HFFc6 (cell line): ENCODE results near the gene CPXM2. TPM values are rescaled to one million over a fixed set of nuclear protein-coding genes. Genes with fewer than 3 reads are reported as not detected.

Experiments used
- DNase-seq: peaks from one replicate; pipeline ENCODE4 v3.0.0-alpha.2; 2018
- H3K27ac Mint-ChIP-seq: 2 replicates; pipeline ENCODE4 v1.8.0; 2020; ENCODE audit warnings: mild to moderate bottlenecking, mixed read lengths
- H3K27me3 Mint-ChIP-seq: 2 replicates; pipeline ENCODE4 v1.8.0; 2021; ENCODE audit warnings: mild to moderate bottlenecking, moderate library complexity, mixed read lengths; ENCODE audit not compliant: insufficient read depth
- H3K36me3 Mint-ChIP-seq: 2 replicates; pipeline ENCODE4 v1.8.0; 2021; ENCODE audit warnings: low read depth, mixed read lengths
- H3K4me1 Mint-ChIP-seq: 2 replicates; pipeline ENCODE4 v1.8.0; 2020; ENCODE audit warnings: low read depth, mixed read lengths
- H3K4me3 Mint-ChIP-seq: 2 replicates; pipeline ENCODE4 v1.8.0; 2020; ENCODE audit warnings: mild to moderate bottlenecking, moderate library complexity, mixed read lengths
- H3K9me3 Mint-ChIP-seq: 2 replicates; pipeline ENCODE4 v1.8.0; 2020; ENCODE audit warnings: mild to moderate bottlenecking, mixed read lengths
- CTCF ChIP-seq: fragments of 200-600 bp; sonication (generic); IDR thresholded peaks from 2 replicates; pipeline ENCODE4 v1.5.0; 2021; ENCODE audit warnings: antibody characterized with exemption, mild to moderate bottlenecking
- total RNA-seq, 6 experiments: library from RNA; stranded (reverse); fragmentation: NEBNext Ultra II Directional; extraction: Animal tissue kit (Norgen Biotek cat#: 25700); gene quantifications; 2 replicates in 1 of 6; 3 replicates in 5 of 6; pipeline ENCODE4 v1.2.3, GENCODE V29; 2021

The CPXM2 gene
- total RNA-seq, 6 experiments from 2014 or later: not detected

GRCh38 chr10:123934846-123935245 is 43.2 kb upstream of the CPXM2 start:
- Mint-ChIP-seq H3K4me1 (peaks cover 23% of the 10 kb centered on the region; the same call in 1 of the 2 replicates), H3K36me3 (peaks cover 19% of the 10 kb centered on the region), H3K9me3 (peaks cover 34% of the 10 kb centered on the region), H3K4me3 (no peak overlapping the region), H3K27me3 (peaks cover 2% of the 10 kb centered on the region; the same call in 1 of the 2 replicates), H3K27ac (no peak overlapping the region)
- no peak for DNase-seq
- no peak for TF ChIP-seq CTCF

GRCh38 chr10:123930340-123931001 is 38.9 kb upstream of the CPXM2 start:
- Mint-ChIP-seq H3K9me3 (peaks cover 41% of the 10 kb centered on the region), H3K36me3 (peaks cover 18% of the 10 kb centered on the region), H3K27me3 (no peaks in the 10 kb centered on the region), H3K4me1 (peaks cover 44% of the 10 kb centered on the region; the same call in 1 of the 2 replicates), H3K27ac (peak overlapping the region; percentile 96), H3K4me3 (peak overlapping the region; percentile 69; the same call in 1 of the 2 replicates)
- no peak for TF ChIP-seq CTCF
- DNase-seq: peak; percentile 86

- Mint-ChIP-seq H3K4me1 (peaks cover 42% of the 10 kb centered on the region; the same call in 1 of the 2 replicates), H3K36me3 (peaks cover 16% of the 10 kb centered on the region), H3K9me3 (peaks cover 38% of the 10 kb centered on the region), H3K4me3 (peak overlapping the region; percentile 69; the same call in 1 of the 2 replicates), H3K27me3 (no peaks in the 10 kb centered on the region), H3K27ac (peak overlapping the region; percentile 96)
- no peak for TF ChIP-seq CTCF
- no peak for DNase-seq
These were observed 38.2 kb upstream of the CPXM2 start for GRCh38 chr10:123929791-123930190.

GRCh38 chr10:123928427-123928826 is 36.8 kb upstream of the CPXM2 start:
- Mint-ChIP-seq H3K27me3 (no peaks in the 10 kb centered on the region), H3K4me1 (peaks cover 38% of the 10 kb centered on the region; the same call in 1 of the 2 replicates), H3K4me3 (no peak overlapping the region), H3K36me3 (peaks cover 9% of the 10 kb centered on the region), H3K9me3 (peaks cover 36% of the 10 kb centered on the region), H3K27ac (no peak overlapping the region)
- no peak for DNase-seq
- TF ChIP-seq CTCF: no peak

- Mint-ChIP-seq H3K27ac (peak overlapping the region; percentile 59; the same call in 1 of the 2 replicates), H3K4me1 (peaks cover 38% of the 10 kb centered on the region; the same call in 1 of the 2 replicates), H3K4me3 (no peak overlapping the region), H3K36me3 (peaks cover 9% of the 10 kb centered on the region), H3K27me3 (no peaks in the 10 kb centered on the region), H3K9me3 (peaks cover 35% of the 10 kb centered on the region)
- TF ChIP-seq CTCF: no peak
- peak; percentile 58 for DNase-seq
These were observed 35.0 kb upstream of the CPXM2 start for GRCh38 chr10:123926401-123927264.
